Endothelial cell of umbilical vein (primary cell): ENCODE results near the gene SH3TC2. TPM values are rescaled to one million over a fixed set of nuclear protein-coding genes. Genes with fewer than 3 reads are reported as not detected.

ENCODE experiments used
- BruUV-seq: library from RNA; stranded (reverse); fragments of 400-500 nt; replicated peaks from 2 replicates; lab custom pipeline; 2021; lab: Mats Ljungman, UMichigan
- CTCF ChIA-PET: fragments of 300-600, 350-600 bp; sonication (Branson Sonifier 250); formaldehyde crosslinking; loops from one replicate; lab custom pipeline; 2021; ENCODE audit warnings: antibody characterized with exemption, inconsistent platforms; lab: Charles Lee
- POLR2A ChIA-PET: fragments of 300-600, 350-600 bp; sonication (Branson Sonifier 250); formaldehyde crosslinking; loops from one replicate; lab custom pipeline; 2021; ENCODE audit warnings: antibody characterized with exemption, inconsistent platforms; lab: Charles Lee
- DNase-seq: peaks from one replicate; pipeline ENCODE4 v3.0.0-alpha.2; 2011; ENCODE audit warnings: low read depth, low spot score
- FAIRE-seq: peaks from 2 replicates; lab custom pipeline; 2011; peaks lifted over from hg19 to GRCh38; lab: Jason Lieb, UNC
- H2AFZ ChIP-seq: 2 replicates; pipeline ENCODE4 v1.6.0; 2012; ENCODE audit warnings: low read depth, low read length, control low read depth, inconsistent platforms
- H3K27ac ChIP-seq: 2 replicates; pipeline ENCODE4 v1.5.1; 2011; ENCODE audit warnings: low read depth, mild to moderate bottlenecking, control low read depth, low read length, moderate library complexity; ENCODE audit not compliant: insufficient read depth
- H3K27me3 ChIP-seq, 2 experiments: 2 replicates each; pipeline versions ENCODE4 v1.6.0 to v1.6.1; 2011; ENCODE audit warnings: low read length in 2 of 2, mixed read lengths in 1 of 2; ENCODE audit not compliant: control insufficient read depth in 2 of 2, insufficient read depth in 2 of 2
- H3K36me3 ChIP-seq, 2 experiments: 2 replicates in 1 of 2; 3 replicates in 1 of 2; pipeline ENCODE4 v1.5.1; 2011; ENCODE audit warnings: low read length in 2 of 2, mild to moderate bottlenecking in 1 of 2, moderate library complexity in 1 of 2; ENCODE audit not compliant: control insufficient read depth in 2 of 2, insufficient read depth in 2 of 2; ENCODE audit errors: extremely low read depth in 1 of 2
- H3K4me1 ChIP-seq: 3 replicates; pipeline ENCODE4 v1.5.1; 2011; ENCODE audit warnings: mild to moderate bottlenecking, low read length; ENCODE audit not compliant: control insufficient read depth, insufficient read depth; ENCODE audit errors: extremely low read depth
- H3K4me2 ChIP-seq: 2 replicates; pipeline ENCODE4 v1.6.1; 2011; ENCODE audit warnings: low read length, control low read depth, mixed read lengths; ENCODE audit not compliant: insufficient read depth
- H3K4me3 ChIP-seq, 3 experiments: fragments of 200-600 bp in 1 of 3; sonication (generic), shearing (Covaris generic) in 1 of 3; replicated peaks in 1 of 3; 2 replicates each; pipeline ENCODE4 v1.5.1; 2011 to 2016; ENCODE audit warnings: control low read depth in 3 of 3, low read length in 3 of 3, mild to moderate bottlenecking in 2 of 3, inconsistent platforms in 1 of 3, low read depth in 1 of 3, moderate library complexity in 1 of 3; ENCODE audit not compliant: insufficient read depth in 1 of 3
- H3K79me2 ChIP-seq: 2 replicates; pipeline ENCODE4 v1.6.0; 2012; ENCODE audit warnings: low read length, inconsistent platforms; ENCODE audit not compliant: control insufficient read depth, insufficient read depth
- H3K9ac ChIP-seq: replicated peaks from 2 replicates; pipeline ENCODE3; 2011; ENCODE audit warnings: low read length, control low read depth; ENCODE audit not compliant: insufficient read depth; ENCODE audit errors: extremely low read depth
- H3K9me1 ChIP-seq: replicated peaks from 3 replicates; pipeline ENCODE4 v1.6.0; 2011; ENCODE audit warnings: mild to moderate bottlenecking, low read length; ENCODE audit not compliant: control insufficient read depth, insufficient read depth; ENCODE audit errors: extremely low read depth
- H3K9me3 ChIP-seq: replicated peaks from 2 replicates; pipeline ENCODE4 v1.5.1; 2012; ENCODE audit warnings: low read length, inconsistent platforms; ENCODE audit not compliant: control insufficient read depth, insufficient read depth
- H4K20me1 ChIP-seq: replicated peaks from 2 replicates; pipeline ENCODE3; 2011; ENCODE audit warnings: mild to moderate bottlenecking, low read length; ENCODE audit not compliant: control insufficient read depth, insufficient read depth; ENCODE audit errors: extremely low read depth
- EZH2 ChIP-seq: IDR thresholded peaks from 2 replicates; pipeline ENCODE4 v1.6.1; 2012; ENCODE audit warnings: borderline replicate concordance, low read depth, mild to moderate bottlenecking, moderate library complexity, low read length, inconsistent platforms; ENCODE audit not compliant: severe bottlenecking
- FOS ChIP-seq: IDR thresholded peaks from 2 replicates; pipeline ENCODE4 v1.6.1; 2011; ENCODE audit warnings: mild to moderate bottlenecking, low read length, moderate library complexity, borderline replicate concordance; ENCODE audit not compliant: insufficient read depth
- GATA2 ChIP-seq: IDR thresholded peaks from 2 replicates; pipeline ENCODE4 v1.7.0; 2011; ENCODE audit warnings: low read depth, mild to moderate bottlenecking, moderate library complexity, mixed read lengths, low read length; ENCODE audit not compliant: insufficient read length, insufficient read depth
- JUN ChIP-seq: IDR thresholded peaks from 2 replicates; pipeline ENCODE4 v1.6.1; 2011; ENCODE audit warnings: borderline replicate concordance, low read depth; ENCODE audit not compliant: insufficient read length, insufficient read depth
- MAX ChIP-seq: IDR thresholded peaks from 2 replicates; pipeline ENCODE4 v1.6.1; 2011; ENCODE audit not compliant: insufficient read depth, insufficient read length
- MYC ChIP-seq: IDR thresholded peaks from one replicate; pipeline ENCODE4 v1.6.1; 2011; ENCODE audit warnings: mild to moderate bottlenecking, low read depth, low read length
- POLR2A ChIP-seq: IDR thresholded peaks from 2 replicates; pipeline ENCODE4 v1.6.1; 2012; ENCODE audit warnings: low read depth, mild to moderate bottlenecking, control low read depth, low read length
- POLR2AphosphoS5 ChIP-seq: IDR thresholded peaks from 2 replicates; pipeline ENCODE4 v1.6.1; 2012; ENCODE audit warnings: low read depth, mild to moderate bottlenecking, control low read depth, low read length, moderate library complexity; ENCODE audit not compliant: insufficient read depth
- dilution Hi-C: fragments of 300-500 bp; cut with MboI; formaldehyde crosslinking; loops from one replicate; pipeline ENCODE4 v1.15.0; 2019; ENCODE audit warnings: low sequenced_read_pairs; ENCODE audit not compliant: extremely low pct_ligation_motif_present
- intact Hi-C: fragments of 100-400 bp; cut with micrococcal nuclease; formaldehyde crosslinking; loops from one replicate; pipeline ENCODE4 v1.10.0; 2022
- polyA plus RNA-seq, 4 experiments: library from polyadenylated mRNA; depleted of rRNA in 3 of 4; stranded (reverse) in 3 of 4; unstranded in 1 of 4; fragments of >200 nt; gene quantifications; 2 replicates each; pipeline versions ENCODE4 v1.2.1 to v1.2.3, GENCODE V29; 2011 to 2012; ENCODE audit warnings: missing spikeins in 1 of 4
- total RNA-seq: library from RNA; stranded (reverse); gene quantifications from 2 replicates; pipeline ENCODE4 v1.2.3, GENCODE V29; 2021
- TF ChIP-seq, protein P1 (sequence below), 2 donors: IDR thresholded peaks; 1 replicate in 1 of 2; 2 replicates in 1 of 2; pipeline ENCODE4 v1.5.1; 2011; ENCODE audit warnings: low read length in 2 of 2, mild to moderate bottlenecking in 2 of 2, moderate library complexity in 2 of 2, control low read depth in 1 of 2, inconsistent platforms in 1 of 2, low read depth in 1 of 2; ENCODE audit not compliant: insufficient read depth in 1 of 2; ENCODE audit errors: extremely low read depth in 1 of 2

SH3TC2 gene
- total and polyA plus RNA-seq, 2 donors (not counting 3 experiments of a cell fraction or from before 2014, with no cell fraction given), result 0.91 to 4.3 TPM

GRCh38 chr5:149024477-149024876 lies 38.4 kb downstream of the SH3TC2 start:
- Histone ChIP-seq H3K9me1 (no peaks in the 10 kb centered on the region), H3K4me2 (no peak overlapping the region), H3K4me3 (no peak overlapping the region), H3K9ac (no peak overlapping the region), H3K27ac (no peak overlapping the region), H3K79me2 (no peaks in the 10 kb centered on the region), H3K36me3 (no peaks in the 10 kb centered on the region), H2AFZ (no peak overlapping the region), H4K20me1 (no peaks in the 10 kb centered on the region), H3K9me3 (no peaks in the 10 kb centered on the region), H3K27me3 (no peaks in the 10 kb centered on the region), H3K4me1 (peaks cover 6% of the 10 kb centered on the region)
- DNase-seq, result peak; percentile 39
- FAIRE-seq, result peak; percentile 70
- no TSS peak for BruUV-seq
- ChIA-PET POLR2A (no interaction called here), CTCF (interaction anchor here (0.7 to 2.2 kb wide), 9 partner anchors 10 to 294 kb away, joined by 3 to 22 read pairs (median 8); no protein-coding TSS in a partner anchor)
- dilution Hi-C loops, result no loop called here
- no peak for TF ChIP-seq MYC
- TF ChIP-seq GATA2, result peak; percentile 63
- intact Hi-C loops, result no loop called here

DNA sequence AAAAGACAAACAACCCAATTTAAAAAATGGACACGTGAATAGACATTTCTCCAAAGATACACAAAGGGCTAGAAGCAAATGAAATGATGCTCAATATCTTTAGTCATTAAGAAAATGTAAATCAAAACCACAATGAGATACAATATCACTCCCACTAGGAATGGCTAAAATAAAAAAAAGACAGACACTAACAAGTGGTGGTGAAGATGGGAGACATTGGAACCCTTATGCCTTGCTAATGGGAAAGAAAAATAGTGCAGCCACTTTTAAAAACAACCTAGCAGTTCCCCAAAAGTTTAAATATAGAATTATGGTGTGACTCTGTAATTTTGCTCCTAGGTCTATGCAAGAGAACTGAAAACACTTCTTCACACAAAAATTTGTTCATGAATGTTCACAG lies 40.7 kb downstream of the SH3TC2 start:
- CTCF ChIA-PET, result no interaction called here
- TF ChIP-seq MAX (no peak), POLR2A (no peak), EZH2 (no peak), POLR2AphosphoS5 (no peak), JUN (no peak), GATA2 (no peak), FOS (no peak), MYC (no peak)
- TF ChIP-seq, protein P1, sequence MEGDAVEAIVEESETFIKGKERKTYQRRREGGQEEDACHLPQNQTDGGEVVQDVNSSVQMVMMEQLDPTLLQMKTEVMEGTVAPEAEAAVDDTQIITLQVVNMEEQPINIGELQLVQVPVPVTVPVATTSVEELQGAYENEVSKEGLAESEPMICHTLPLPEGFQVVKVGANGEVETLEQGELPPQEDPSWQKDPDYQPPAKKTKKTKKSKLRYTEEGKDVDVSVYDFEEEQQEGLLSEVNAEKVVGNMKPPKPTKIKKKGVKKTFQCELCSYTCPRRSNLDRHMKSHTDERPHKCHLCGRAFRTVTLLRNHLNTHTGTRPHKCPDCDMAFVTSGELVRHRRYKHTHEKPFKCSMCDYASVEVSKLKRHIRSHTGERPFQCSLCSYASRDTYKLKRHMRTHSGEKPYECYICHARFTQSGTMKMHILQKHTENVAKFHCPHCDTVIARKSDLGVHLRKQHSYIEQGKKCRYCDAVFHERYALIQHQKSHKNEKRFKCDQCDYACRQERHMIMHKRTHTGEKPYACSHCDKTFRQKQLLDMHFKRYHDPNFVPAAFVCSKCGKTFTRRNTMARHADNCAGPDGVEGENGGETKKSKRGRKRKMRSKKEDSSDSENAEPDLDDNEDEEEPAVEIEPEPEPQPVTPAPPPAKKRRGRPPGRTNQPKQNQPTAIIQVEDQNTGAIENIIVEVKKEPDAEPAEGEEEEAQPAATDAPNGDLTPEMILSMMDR (IDR thresholded peaks at IDR 0.05; ENCODE audit: extremely low read depth in 1 of 2, insufficient read depth in 1 of 2, low read depth in 1 of 2, low read length in 2 of 2), result no peak
- intact Hi-C loops, result no loop called here

More for the DNA sequence above, 40.7 kb downstream of the SH3TC2 start:
- Histone ChIP-seq H2AFZ (no peak overlapping the region), H3K4me1 (peaks cover 6% of the 10 kb centered on the region), H3K27me3 (no peaks in the 10 kb centered on the region), H3K9me1 (no peaks in the 10 kb centered on the region), H3K9me3 (no peaks in the 10 kb centered on the region), H4K20me1 (no peaks in the 10 kb centered on the region), H3K4me2 (no peak overlapping the region), H3K9ac (no peak overlapping the region), H3K36me3 (no peaks in the 10 kb centered on the region), H3K4me3 (no peak overlapping the region), H3K27ac (no peak overlapping the region), H3K79me2 (no peaks in the 10 kb centered on the region)
- FAIRE-seq (no peak), DNase-seq (no peak)
- POLR2A ChIA-PET, result no interaction called here
- dilution Hi-C loops, result no loop called here
- no TSS peak for BruUV-seq
